GM12891 (cell line): ENCODE data around the gene SLC1A1.

Experiments used
- POLR2A ChIP-seq: IDR thresholded peaks from 2 replicates; pipeline ENCODE4 v1.6.1; 2011; ENCODE audit warnings: low read depth, low read length, control low read depth
- POLR2AphosphoS5 ChIP-seq: IDR thresholded peaks from 2 replicates; pipeline ENCODE4 v1.6.1; 2011; ENCODE audit warnings: low read depth, low read length, control low read depth
- POU2F2 ChIP-seq: IDR thresholded peaks from 2 replicates; pipeline ENCODE4 v1.6.1; 2011; ENCODE audit warnings: low read depth, mild to moderate bottlenecking, control low read depth, low read length, moderate library complexity

DNA sequence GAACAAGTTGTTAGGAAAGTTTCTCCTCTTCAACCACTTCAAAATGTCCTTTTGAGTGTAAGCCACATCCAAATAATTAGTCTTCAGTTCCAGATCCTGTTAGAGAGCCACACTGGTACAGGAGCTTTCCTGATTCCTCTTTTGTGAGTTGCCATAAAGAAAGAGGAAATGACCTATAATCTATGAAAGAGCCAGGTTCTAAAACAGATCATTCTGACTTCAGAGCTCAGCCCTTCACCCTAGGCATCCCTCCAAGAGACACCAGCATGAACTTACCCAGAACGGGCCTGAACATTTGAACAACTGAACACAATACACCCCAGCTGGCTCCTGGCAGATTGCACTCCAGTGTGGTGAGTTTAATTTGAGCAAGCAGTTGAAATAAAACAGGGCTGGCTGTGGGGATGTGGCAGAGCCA, 25.7 kb downstream of the SLC1A1 start:
- TF ChIP-seq POLR2A: no peak
- TF ChIP-seq POLR2AphosphoS5: no peak
- TF ChIP-seq POU2F2: no peak
